GM18505 (cell line): Measurements from ENCODE around the gene COQ9.
A peak's percentile ranks its signal among the peaks of the same experiment; 100 is the strongest.

Source experiments
- ATAC-seq: cut with Tn5 transposase; IDR thresholded peaks from one replicate; pipeline ENCODE4 v1.9.1; 2021; ENCODE audit not compliant: unreplicated experiment
- POLR2A ChIP-seq: IDR thresholded peaks from 4 replicates; pipeline ENCODE4 v1.6.1; 2011; ENCODE audit warnings: borderline replicate concordance; ENCODE audit not compliant: insufficient read depth, insufficient read length; ENCODE audit errors: extremely low read depth

Gene COQ9

GRCh38 chr16:57479976-57480753, 32.9 kb downstream of the COQ9 start:
- no peak for TF ChIP-seq POLR2A
- no peak for ATAC-seq

GRCh38 chr16:57480754-57481230, 33.5 kb downstream of the COQ9 start:
- no peak for ATAC-seq
- no peak for TF ChIP-seq POLR2A

- no peak for TF ChIP-seq POLR2A
- no peak for ATAC-seq
Observed at GRCh38 chr16:57481421-57481820, 34.1 kb downstream of the COQ9 start.

- TF ChIP-seq POLR2A: no peak
- no peak for ATAC-seq
Observed at GRCh38 chr16:57482845-57483545, 35.7 kb downstream of the COQ9 start.

- ATAC-seq: no peak
- no peak for TF ChIP-seq POLR2A
Observed at GRCh38 chr16:57483725-57484514, 36.6 kb downstream of the COQ9 start.

GRCh38 chr16:57484515-57485005, 37.3 kb downstream of the COQ9 start:
- TF ChIP-seq POLR2A: no peak
- ATAC-seq: no peak

- no peak for ATAC-seq
Observed at GRCh38 chr16:57485091-57485915, 38.0 kb downstream of the COQ9 start.

GRCh38 chr16:57485916-57486857, 38.9 kb downstream of the COQ9 start, which contains the start of gene DOK4:
DOK4 (minus strand) TSS chr16:57486493; CDS start chr16:57479507, 6,986 bp downstream.
- TF ChIP-seq POLR2A: no peak
- peak; percentile 77 for ATAC-seq

More at GRCh38 chr16:57485091-57485915, 38.0 kb downstream of the COQ9 start:
- no peak for TF ChIP-seq POLR2A

- TF ChIP-seq POLR2A: no peak
- no peak for ATAC-seq
Observed at GRCh38 chr16:57486858-57487834, 39.9 kb downstream of the COQ9 start.

GRCh38 chr16:57489229-57489628, 42.0 kb downstream of the COQ9 start:
- TF ChIP-seq POLR2A: no peak
- no peak for ATAC-seq
